VCaP (cell line): ENCODE results near the gene SYTL1.
"Not testable (repeated sequence)": the region's sequence is repeated elsewhere in the genome, so short reads cannot be mapped to it uniquely, and the experiment has no call there.

Experiments used
- H3K27ac ChIP-seq: fragments of 450-650 bp; 2 replicates; pipeline ENCODE4 v1.5.1; 2017
- CTCF ChIP-seq: fragments of 450-650 bp; conservative IDR thresholded peaks from 2 replicates; pipeline ENCODE4 v1.5.1; 2017; ENCODE audit warnings: mild to moderate bottlenecking, moderate library complexity

The SYTL1 gene

GRCh38 chr1:27383661-27384060 lies 41.8 kb downstream of the SYTL1 start:
- no peak for TF ChIP-seq CTCF

GRCh38 chr1:27384797-27385196 lies 43.0 kb downstream of the SYTL1 start:
- H3K27ac ChIP-seq, result not testable (repeated sequence)

More at GRCh38 chr1:27383661-27384060, 41.8 kb downstream of the SYTL1 start:
- no peak overlapping the region for H3K27ac ChIP-seq

GRCh38 chr1:27388337-27389005 lies 46.6 kb downstream of the SYTL1 start:
- H3K27ac ChIP-seq, result no peak overlapping the region
- TF ChIP-seq CTCF, result peak; percentile 90

- no peak for TF ChIP-seq CTCF
- H3K27ac ChIP-seq, result peak overlapping the region; percentile 23; the same call in 1 of the 2 replicates
These were observed 49.8 kb downstream of the SYTL1 start for GRCh38 chr1:27391511-27392095.

GRCh38 chr1:27392096-27392777 lies 50.4 kb downstream of the SYTL1 start, which contains the start of gene GPR3:
TSS of gene GPR3 (plus strand) at chr1:27392622. CDS start at chr1:27393799, 1,177 bp downstream.
- peak within 1 kb of the TSS; percentile 23; the same call in 1 of the 2 replicates for H3K27ac ChIP-seq
- TF ChIP-seq CTCF, result peak; percentile 78

GRCh38 chr1:27392778-27393635 lies 51.2 kb downstream of the SYTL1 start:
- no peak for TF ChIP-seq CTCF
- no peak overlapping the region for H3K27ac ChIP-seq

GRCh38 chr1:27393641-27394281 lies 51.9 kb downstream of the SYTL1 start:
- H3K27ac ChIP-seq, result no peak overlapping the region

More at GRCh38 chr1:27393641-27394281, 51.9 kb downstream of the SYTL1 start:
- no peak for TF ChIP-seq CTCF
